Measurements from ENCODE around the gene BFSP1.

BFSP1 gene

DNA sequence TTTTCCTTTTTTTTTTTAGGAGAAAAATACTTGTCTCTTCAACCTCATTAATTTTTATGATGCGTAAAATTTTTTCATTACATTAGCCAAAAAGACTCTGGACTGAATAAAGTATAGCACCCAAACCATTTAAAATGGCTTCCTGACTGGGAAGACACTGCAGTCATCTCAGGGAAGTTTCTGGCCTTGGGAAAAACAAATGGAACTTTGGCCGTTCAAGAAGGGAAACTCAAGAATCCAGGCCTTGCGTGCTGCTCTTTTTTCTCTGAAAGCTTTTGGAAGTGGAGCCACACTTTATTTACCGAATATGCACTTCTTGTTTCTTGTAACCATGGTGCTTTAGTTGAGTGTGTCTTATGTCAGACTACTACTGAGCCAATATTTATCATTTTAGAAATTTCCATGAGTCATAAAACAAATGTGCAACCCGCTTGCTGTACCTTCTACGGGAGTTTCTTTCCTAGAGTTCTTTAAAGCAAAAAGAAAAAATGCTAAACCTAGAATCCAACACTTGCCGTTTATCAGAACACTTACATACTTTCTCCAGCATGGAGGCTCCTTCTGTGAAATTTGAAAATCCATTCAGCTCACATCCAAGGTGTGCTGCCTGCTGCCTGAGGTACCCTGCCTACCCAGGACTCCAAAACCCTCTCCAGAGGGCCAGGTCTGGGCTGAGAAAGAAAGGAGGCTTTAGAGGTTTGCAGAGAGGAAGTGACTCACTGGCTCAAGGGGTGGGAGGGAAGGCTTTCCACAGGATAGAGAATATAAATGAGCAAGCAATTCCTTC is 27.2 kb upstream of the BFSP1 start:
- DNase-seq (ENCODE audit: low read depth in 2 of 2, low spot score in 1 of 2), result no peak

DNA sequence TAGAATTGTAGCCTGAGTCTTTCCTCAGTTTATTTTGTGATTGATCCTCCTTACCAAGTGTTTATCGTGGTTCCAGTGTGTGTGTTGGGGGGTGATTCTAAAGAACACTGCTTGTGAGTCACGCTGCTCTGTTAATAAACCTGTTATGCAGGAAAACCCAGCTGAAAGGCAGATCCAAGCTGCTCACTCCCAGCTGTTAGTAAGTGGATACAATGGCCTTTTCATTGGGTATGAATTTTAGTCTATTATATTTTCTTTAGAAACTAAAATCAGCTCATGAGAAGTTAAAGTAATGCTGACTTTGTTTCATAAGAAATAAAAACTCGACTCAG is 26.5 kb upstream of the BFSP1 start:
- no peak for DNase-seq (ENCODE audit: low read depth in 2 of 2, low spot score in 1 of 2)

DNA sequence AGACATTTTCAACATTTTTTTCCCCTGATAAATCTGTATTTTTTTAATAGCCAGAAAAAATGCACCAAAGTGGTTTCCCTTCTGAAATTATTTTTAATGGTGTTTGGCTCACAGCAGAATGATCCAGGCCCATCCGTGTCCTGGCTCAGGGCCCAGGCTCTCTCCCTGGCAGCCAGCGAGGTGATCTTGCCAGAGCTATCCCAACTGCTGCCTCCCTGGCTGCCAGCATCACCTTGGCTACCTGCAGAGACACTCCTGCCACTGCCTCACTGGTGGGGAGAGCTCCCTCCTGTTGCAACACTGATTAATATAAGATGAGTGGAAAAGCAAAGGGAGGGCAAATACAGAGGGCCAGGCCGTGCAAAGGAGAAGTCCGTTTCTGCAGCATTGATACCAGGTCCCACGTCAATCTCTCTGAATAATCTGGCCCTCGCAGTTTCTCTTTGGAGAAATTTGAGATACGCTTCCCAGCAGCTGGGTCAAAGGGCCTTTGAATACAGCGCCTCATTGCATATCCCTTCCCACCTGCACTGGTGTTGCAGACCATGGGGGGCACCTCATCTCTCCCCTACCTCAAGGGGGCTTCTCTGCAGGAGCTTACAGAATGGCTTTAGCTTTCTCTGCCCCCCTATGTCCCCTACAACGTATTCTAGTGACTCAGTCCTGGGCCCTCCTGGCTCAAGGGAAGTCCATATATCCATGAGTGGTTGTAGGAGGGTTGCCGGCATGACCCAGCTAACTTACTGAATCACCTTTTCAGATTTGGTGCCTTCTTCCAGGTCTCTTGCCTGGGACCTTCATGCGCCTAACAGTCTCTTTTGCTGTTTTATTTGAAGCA is 25.9 kb upstream of the BFSP1 start:
- DNase-seq (ENCODE audit: low read depth in 2 of 2, low spot score in 1 of 2), result no peak

DNA sequence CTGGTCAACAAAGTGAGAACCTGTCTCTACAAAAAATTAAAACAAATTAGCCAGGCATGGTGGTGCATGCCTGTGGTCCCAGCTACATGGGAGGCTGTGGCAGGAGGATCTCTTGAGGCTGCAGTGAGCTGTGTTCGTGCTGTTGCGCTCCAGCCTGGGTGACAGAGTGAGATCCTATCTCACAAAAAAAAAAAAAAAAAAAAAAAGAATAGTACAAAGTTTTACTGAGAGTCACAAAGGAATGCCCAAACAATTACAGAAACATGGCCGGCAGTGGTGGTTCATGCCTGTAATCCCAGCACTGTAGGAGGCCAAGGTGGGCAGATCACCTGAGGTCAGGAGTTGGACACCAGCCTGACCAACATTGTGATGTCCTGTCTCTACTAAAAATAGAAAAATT is 23.9 kb upstream of the BFSP1 start:
- no peak for DNase-seq (ENCODE audit: low read depth in 2 of 2, low spot score in 1 of 2)

DNA sequence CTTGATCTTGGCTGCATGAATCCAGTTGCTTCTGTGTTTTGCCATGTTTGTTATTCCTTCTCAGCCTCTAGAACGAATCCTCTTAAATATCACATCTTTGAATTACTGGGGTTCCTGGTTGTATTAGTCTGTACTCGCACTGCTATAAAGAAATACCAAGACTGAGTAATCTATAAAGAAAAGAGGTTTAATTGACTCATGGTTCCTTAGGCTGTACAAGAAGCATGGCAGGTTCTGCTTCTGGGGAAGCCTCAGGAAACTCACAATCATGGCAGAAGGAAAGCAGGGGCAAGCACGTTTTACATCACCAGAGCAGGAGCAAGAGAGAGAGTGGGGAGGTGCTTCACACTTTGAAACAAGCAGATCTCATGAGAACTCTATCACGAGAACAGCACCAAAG is 18.0 kb upstream of the BFSP1 start:
- no peak for DNase-seq (ENCODE audit: low read depth in 2 of 2, low spot score in 1 of 2)

DNA sequence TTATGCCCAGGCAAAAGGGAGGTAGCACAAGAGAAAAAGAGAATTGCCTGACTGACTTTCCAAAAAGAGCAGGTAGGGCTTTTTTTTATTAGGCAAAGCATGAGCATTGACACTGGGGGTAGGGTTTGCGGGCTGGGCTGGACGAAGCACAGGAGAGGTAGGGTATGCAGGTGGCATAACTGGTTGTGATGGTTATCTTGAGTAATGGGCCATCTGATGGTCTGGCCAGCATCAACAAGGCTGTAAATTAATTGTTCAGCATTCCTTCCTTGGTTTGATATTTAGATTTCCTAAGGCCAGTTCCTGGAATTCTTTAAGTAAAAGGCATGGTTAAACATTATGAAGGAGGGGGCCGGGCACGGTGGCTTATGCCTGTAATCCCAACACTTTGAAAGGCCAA is 13.9 kb upstream of the BFSP1 start:
- no peak for DNase-seq (ENCODE audit: low read depth in 2 of 2, low spot score in 1 of 2)

DNA sequence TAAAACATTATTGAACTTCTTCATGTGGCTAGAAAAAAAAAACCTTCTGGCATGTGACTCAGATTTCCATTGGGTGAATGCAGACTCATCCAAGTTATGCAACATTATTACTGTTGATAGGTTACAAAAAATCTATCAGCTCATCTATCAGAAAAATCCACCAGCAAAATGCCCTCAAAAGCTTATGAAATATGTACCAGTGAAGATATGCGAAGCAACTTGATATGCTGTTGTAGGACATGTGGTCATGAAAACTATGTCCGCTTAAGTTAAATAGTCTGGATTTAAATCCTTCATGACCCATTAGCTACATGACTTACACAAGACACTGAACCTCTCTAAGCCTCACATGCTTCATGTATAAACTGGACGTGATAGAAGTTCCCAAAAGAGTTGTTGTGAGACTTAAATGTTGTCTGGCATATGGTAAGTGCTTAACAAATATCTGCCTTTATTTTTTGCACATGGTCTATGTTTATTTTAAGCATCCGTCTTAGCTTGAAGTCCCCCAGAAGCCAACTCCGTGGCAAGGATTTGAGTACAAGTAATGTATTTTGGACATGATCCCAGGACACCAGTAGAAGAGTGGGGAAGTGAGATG is 12.5 kb upstream of the BFSP1 start:
- DNase-seq (ENCODE audit: low read depth in 2 of 2, low spot score in 1 of 2), result no peak

DNA sequence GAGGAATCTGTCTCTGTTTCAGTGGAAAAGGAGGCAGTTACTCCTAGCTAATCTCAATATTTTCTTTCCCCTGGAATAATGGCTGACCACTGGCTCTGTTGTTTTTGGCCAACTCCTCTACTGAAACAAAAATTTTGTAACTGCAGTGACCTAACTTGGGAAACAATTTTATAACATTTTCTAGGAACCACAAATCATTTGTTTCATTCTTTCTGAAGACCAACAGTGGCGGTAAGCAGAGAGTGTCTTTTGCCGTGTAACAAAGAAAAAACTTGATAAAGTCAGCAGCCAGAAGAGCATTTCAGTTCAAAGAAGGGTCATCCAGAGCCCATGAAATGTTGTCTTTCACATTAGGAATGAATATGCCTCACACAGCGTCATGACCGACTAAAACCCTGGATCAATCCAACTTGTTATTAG is 11.8 kb upstream of the BFSP1 start:
- no peak for DNase-seq (ENCODE audit: low read depth in 2 of 2, low spot score in 1 of 2)

DNA sequence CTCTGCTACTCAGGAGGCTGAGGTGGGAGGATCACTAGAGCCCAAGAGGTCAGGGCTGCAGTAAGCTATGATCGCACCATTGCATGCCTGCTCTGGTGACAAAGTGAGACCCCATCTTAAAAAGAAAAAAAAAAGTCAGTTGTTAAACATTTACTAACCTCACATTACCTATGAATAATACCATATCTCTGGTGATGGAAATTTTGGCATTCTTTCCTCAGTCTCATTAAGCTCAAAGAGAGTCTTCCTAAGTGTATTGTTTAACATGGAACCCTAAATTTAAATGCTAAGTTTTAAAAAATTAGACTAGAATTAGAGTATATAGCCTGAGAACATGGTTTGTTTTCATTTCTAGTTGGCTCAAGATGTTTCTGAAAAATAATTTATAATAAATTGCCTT is 11.3 kb upstream of the BFSP1 start:
- no peak for DNase-seq (ENCODE audit: low read depth in 2 of 2, low spot score in 1 of 2)

DNA sequence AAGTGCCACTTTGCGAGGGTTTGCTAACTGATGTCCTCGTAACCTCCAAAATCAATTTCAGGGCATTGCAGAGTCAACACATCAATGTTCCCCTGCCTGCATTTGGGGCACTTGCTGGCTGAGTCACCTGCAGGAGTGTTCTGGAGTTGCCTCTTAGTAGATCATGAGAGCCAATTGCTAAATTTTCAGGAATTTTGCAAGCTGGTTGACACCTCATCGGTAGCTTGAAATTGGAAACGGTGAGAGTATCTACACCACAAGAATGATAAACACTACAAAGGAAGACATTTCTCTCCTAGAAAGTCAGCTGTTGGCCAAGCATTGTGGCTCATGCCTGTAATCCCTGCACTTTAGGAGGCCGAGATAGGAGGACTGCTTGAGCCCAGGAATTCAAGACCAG is 10.8 kb upstream of the BFSP1 start:
- no peak for DNase-seq (ENCODE audit: low read depth in 2 of 2, low spot score in 1 of 2)

DNA sequence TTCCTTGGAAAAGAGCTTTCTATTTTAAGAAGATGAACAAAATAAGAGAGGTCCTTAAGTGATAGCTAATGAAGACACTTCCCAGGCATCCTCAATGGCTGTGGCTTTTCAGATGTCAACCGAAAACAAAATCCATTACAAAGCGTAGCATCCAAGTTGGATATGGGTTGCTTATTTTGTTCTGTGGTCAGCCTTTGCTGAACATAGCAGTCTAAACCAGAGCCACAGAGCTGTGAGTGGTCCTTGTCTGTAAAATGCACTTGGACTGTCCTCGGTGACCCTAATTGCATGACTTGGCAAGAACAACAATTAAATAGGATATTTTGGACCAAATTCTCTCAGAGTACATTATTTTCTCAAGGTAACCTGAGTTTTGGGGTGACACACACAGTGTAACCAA is 10.4 kb upstream of the BFSP1 start:
- no peak for DNase-seq (ENCODE audit: low read depth in 2 of 2, low spot score in 1 of 2)

DNA sequence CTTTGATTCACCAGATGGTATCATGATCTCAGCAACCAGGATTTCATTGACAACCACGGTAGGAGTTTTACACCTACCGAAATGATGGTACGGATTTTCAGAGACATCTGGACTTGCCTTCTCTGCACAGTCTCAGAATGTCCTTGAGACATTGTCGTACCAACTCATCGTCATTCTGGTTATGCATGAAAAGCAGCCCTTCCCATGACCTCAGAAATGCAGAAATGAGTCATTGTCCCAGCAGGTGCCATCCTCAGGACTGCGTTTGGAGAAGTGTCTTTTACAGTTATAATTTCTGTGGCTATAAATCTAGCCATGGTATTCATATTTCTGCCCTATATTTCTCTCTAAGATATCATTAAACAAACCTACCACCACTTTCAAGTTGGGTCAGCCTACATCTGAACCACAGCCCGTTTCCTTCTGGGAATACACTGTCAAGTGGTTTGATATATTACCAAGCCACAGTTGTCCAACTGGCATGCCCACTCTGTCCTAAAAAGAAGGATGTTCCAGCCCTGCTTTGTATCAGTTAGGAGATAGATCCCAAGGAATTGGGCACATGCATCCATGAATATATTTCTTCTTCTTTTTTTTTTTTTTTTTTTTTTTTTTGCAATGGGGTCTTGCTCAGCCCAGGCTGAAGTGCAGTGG is 7.5 kb upstream of the BFSP1 start:
- no peak for DNase-seq (ENCODE audit: low read depth in 2 of 2, low spot score in 1 of 2)

DNA sequence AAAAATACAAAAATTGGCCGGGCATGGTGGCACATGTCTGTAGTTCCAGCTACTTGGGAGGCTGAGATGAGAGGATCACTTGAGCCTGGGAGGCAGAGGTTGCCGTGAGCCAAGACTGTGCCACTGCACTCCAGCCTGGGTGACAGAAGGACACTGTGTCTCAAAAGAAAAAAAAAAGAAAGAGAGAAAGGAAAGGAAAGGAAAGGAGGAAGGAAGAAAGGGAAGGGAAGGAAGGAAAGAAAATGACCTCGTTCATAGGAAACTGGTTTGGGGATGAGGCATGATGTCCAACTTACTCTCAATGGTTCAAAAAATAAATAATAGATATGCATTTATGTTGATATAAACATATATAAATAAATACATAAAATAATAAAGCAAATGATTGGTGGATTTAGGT is 6.8 kb upstream of the BFSP1 start:
- no peak for DNase-seq (ENCODE audit: low read depth in 2 of 2, low spot score in 1 of 2)

DNA sequence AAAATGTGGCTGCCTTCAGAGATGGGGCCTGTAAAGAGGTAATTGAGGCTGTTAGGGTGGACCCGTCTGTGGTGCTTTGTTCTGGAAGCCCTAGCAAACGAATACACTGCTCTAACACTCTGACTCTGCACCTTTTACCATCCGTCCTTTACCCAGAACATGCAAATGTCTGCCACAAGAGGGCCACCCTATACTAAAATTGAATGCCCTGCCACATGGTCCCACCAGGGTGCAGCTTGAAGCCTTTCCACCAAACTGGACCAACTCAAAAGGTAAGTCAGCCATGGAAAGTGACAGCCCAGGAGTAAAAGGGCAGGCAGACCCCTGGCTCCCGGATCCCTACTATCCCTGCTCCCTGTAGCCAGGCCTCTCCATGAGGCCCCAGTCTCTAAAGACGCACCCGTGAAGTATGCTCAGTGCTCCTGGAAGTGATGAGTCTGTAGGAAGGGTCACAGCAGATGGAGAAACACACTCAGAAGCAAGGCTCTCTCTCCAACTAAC is 5.8 kb upstream of the BFSP1 start:
- peak; percentile 19 to 27 for DNase-seq (ENCODE audit: low read depth in 2 of 2, low spot score in 1 of 2)

DNA sequence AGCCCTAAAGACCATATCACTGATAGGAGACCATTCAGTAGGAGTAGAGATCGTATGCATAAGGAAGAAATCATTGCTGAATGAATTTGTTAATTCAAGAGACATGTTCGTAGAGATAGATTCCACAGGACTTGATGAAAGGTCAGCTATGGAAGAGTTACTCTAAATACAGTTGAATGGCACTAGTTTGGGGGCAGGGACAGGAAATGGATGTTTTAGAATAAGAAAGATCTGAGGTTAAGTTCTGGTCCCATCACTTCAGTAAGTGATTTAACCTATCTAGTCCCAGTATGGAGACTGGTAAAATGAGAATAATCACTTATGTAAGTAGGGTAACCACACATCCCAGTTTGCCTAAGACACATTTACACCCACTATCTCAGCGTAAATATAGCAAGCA is 2.9 kb upstream of the BFSP1 start:
- no peak for DNase-seq (ENCODE audit: low read depth in 2 of 2, low spot score in 1 of 2)

DNA sequence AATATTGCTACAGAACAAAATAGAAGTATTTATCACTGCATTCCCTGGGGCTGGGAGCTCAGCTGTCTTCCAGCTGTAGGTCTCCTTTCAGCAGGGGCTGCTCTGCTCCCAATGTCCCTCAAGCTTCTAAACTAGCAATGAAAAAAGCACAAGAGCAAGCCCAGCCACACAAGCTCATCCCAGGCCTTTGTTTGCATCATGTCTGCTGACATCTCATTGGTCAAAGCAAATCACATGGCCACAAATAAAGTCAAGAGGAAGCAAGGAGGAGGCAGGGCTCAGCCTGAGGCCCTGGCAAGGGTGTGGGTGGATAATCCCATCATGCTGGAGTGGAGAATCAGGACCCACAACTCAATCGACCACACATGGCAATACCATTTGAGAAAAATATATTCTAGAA is 2.2 kb upstream of the BFSP1 start:
- no peak for DNase-seq (ENCODE audit: low read depth in 2 of 2, low spot score in 1 of 2)

DNA sequence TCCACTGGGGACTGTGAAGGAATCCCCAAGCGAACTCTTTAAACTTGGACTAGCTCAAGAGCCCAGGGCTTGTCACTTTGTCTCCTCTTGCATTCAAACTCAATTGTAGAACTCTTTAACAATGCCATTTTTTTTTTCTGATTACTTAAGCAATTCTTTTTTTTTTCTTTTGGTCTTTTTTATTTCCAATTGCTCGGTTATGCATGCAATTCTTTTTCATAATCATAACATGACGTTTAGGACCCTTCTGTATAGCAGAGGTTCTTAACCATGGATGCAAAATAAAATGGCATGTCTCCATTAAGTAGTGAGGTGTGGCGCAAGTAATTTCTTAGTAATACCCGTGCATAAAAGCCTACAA is 466 bp upstream of the BFSP1 start:
- no peak for DNase-seq (ENCODE audit: low read depth in 2 of 2, low spot score in 1 of 2)

DNA sequence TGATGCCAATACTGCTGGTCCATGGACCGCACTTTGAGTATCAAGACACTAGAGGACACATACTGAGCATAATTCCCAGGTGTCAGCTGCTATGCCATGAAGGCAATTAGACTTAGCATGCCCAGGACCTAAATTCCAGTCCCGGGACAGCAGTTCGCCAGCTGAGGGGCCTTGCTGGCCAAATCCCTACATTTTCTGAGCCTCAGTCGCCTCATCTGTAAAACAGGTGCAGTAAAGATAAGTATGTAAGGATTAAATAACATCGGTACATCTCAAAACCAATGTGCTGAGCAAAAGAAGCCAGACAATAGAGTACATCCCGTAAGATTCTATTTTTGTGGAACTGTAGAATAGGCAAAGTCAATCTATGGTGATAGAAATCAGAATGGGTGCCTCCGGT is 1.0 kb downstream of the BFSP1 start:
- DNase-seq (ENCODE audit: low read depth in 2 of 2, low spot score in 1 of 2), result no peak

DNA sequence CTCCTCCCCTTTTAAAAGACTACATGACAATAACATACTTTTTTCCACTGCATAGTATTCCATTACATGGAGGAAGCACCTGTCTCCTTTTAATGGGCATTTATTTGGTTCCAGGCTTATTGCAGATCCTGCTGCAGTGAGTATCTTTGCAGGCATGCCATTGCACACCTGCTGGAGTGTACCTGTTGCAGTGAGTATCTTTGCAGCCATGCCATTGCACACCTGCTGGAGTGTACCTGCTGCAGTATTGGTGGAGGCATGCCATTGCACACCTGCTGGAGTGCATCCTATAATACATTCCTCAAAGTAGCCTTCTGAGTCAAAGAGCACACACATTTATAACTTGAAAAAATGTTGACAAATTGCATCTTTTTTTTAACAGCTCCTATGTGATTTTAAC is 1.6 kb downstream of the BFSP1 start:
- no peak for DNase-seq (ENCODE audit: low read depth in 2 of 2, low spot score in 1 of 2)

DNA sequence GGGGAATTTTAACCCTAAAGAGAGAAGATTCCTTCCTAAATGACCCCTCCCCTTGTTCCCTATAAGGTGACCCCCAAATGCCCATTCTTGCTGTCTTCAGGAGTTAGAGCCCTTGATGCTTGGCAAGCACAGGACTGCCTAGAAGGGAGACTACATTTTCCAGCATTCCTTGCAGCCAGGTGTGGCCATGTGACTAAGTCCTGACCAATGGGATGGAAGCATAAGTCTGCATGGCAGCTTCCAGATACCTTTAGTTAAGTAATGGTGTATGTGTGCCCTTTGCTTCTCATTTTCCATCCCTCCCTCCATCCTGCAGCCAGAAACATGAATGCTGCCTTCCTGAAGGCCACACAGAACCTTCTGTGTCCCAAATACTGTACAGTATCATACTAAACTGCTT is 5.5 kb downstream of the BFSP1 start:
- no peak for DNase-seq (ENCODE audit: low read depth in 2 of 2, low spot score in 1 of 2)

DNA sequence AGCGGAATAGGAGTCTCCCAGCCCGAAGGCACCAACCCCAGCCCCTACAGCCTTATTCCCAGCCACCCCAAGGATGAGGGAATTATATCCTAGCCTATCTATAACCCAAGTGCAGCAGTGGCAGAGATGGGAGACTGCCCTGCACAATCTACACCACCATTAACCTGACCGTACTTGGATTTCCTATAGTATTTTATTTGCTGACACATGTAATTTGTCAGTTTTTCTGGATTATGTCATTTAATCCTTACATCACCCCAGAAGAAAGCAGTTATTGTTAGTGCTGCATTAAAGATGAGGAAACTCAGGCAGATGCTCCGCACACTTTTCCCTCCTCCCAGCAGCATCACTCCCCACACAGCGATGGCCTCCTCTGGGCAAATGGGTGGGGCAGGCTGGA is 6.0 kb downstream of the BFSP1 start:
- no peak for DNase-seq (ENCODE audit: low read depth in 2 of 2, low spot score in 1 of 2)

DNA sequence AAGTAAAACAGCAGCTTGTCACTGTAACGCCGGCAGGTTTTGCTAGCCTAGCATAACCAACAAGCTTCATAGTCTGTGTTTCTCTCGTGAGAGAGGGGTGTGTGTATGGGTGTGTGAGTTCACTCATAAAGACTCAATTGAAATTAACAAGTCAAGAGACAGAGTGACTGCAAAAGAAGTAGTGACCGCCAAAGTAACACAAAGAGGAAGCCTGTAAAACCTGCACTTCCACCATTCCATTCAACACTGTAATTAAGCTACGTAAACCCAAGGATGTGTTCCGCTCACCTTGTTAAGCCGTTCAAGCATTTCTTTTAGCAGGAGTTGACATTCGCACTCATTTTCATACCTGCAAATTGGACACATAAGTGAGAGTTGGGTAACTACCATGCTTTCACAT is 6.6 kb downstream of the BFSP1 start:
- DNase-seq (ENCODE audit: low read depth in 2 of 2, low spot score in 1 of 2), result no peak
